Activated T-cell treated with anti-CD3 and anti-CD28 coated beads, Interleukin-2, amount 50 U/mL, for 24 hours (primary cell): ENCODE measurements around the gene WDR5.

Source experiments
- DNase-seq: peaks from one replicate; pipeline ENCODE4 v3.0.0-alpha.2; 2020
- H3K27ac Mint-ChIP-seq: 2 replicates; pipeline ENCODE4 v1.8.0; 2020; ENCODE audit warnings: mild to moderate bottlenecking, mixed read lengths
- H3K27me3 Mint-ChIP-seq: 2 replicates; pipeline ENCODE4 v1.8.0; 2020; ENCODE audit warnings: mixed read lengths
- H3K36me3 Mint-ChIP-seq: 2 replicates; pipeline ENCODE4 v1.8.0; 2020; ENCODE audit warnings: low read depth, mixed read lengths
- H3K4me1 Mint-ChIP-seq: 2 replicates; pipeline ENCODE4 v1.8.0; 2020; ENCODE audit warnings: low read depth, mixed read lengths
- H3K4me3 Mint-ChIP-seq: 2 replicates; pipeline ENCODE4 v1.8.0; 2020; ENCODE audit warnings: mild to moderate bottlenecking, moderate library complexity, mixed read lengths
- H3K9me3 Mint-ChIP-seq: 2 replicates; pipeline ENCODE4 v1.8.0; 2020; ENCODE audit warnings: mixed read lengths

WDR5 gene

GRCh38 chr9:134145262-134145661 lies 9.4 kb downstream of the WDR5 start:
- DNase-seq = no peak
- Mint-ChIP-seq H3K4me1 (peaks cover 2% of the 10 kb centered on the region), H3K4me3 (no peak overlapping the region), H3K27ac (no peak overlapping the region), H3K36me3 (peaks cover 89% of the 10 kb centered on the region), H3K9me3 (no peaks in the 10 kb centered on the region), H3K27me3 (no peaks in the 10 kb centered on the region)

- Mint-ChIP-seq H3K4me1 (no peaks in the 10 kb centered on the region), H3K9me3 (no peaks in the 10 kb centered on the region), H3K36me3 (peaks cover 89% of the 10 kb centered on the region), H3K4me3 (no peak overlapping the region), H3K27me3 (no peaks in the 10 kb centered on the region), H3K27ac (no peak overlapping the region)
- DNase-seq = no peak
Measured at GRCh38 chr9:134146774-134147493, 11.1 kb downstream of the WDR5 start.

- H3K4me3 Mint-ChIP-seq = no peak overlapping the region
- no peak for DNase-seq
- H3K27ac Mint-ChIP-seq = no peak overlapping the region
- no peaks in the 10 kb centered on the region for H3K27me3 Mint-ChIP-seq
- H3K36me3 Mint-ChIP-seq = peaks cover 94% of the 10 kb centered on the region
- H3K4me1 Mint-ChIP-seq = no peaks in the 10 kb centered on the region
- H3K9me3 Mint-ChIP-seq = no peaks in the 10 kb centered on the region
Measured at GRCh38 chr9:134149380-134149779, 13.5 kb downstream of the WDR5 start.

- no peaks in the 10 kb centered on the region for H3K4me1 Mint-ChIP-seq
- peaks cover 95% of the 10 kb centered on the region for H3K36me3 Mint-ChIP-seq
- H3K27ac Mint-ChIP-seq = no peak overlapping the region
- DNase-seq = no peak
- no peaks in the 10 kb centered on the region for H3K9me3 Mint-ChIP-seq
- H3K27me3 Mint-ChIP-seq = no peaks in the 10 kb centered on the region
- no peak overlapping the region for H3K4me3 Mint-ChIP-seq
Measured at GRCh38 chr9:134150557-134151214, 14.8 kb downstream of the WDR5 start.

GRCh38 chr9:134152022-134152448 lies 16.2 kb downstream of the WDR5 start:
- no peak for DNase-seq
- Mint-ChIP-seq H3K27ac (no peak overlapping the region), H3K4me1 (no peaks in the 10 kb centered on the region), H3K4me3 (no peak overlapping the region), H3K36me3 (peaks cover 99% of the 10 kb centered on the region), H3K27me3 (no peaks in the 10 kb centered on the region), H3K9me3 (no peaks in the 10 kb centered on the region)

- Mint-ChIP-seq H3K4me1 (no peaks in the 10 kb centered on the region), H3K27me3 (no peaks in the 10 kb centered on the region), H3K27ac (peak overlapping the region; percentile 18), H3K4me3 (no peak overlapping the region), H3K36me3 (peaks cover 98% of the 10 kb centered on the region), H3K9me3 (no peaks in the 10 kb centered on the region)
- no peak for DNase-seq
Measured at GRCh38 chr9:134152488-134152887, 16.6 kb downstream of the WDR5 start.

GRCh38 chr9:134153450-134153849 lies 17.6 kb downstream of the WDR5 start:
- H3K4me3 Mint-ChIP-seq = no peak overlapping the region
- no peaks in the 10 kb centered on the region for H3K4me1 Mint-ChIP-seq
- H3K27me3 Mint-ChIP-seq = no peaks in the 10 kb centered on the region
- DNase-seq = no peak
- H3K36me3 Mint-ChIP-seq = peaks cover 99% of the 10 kb centered on the region
- no peaks in the 10 kb centered on the region for H3K9me3 Mint-ChIP-seq
- no peak overlapping the region for H3K27ac Mint-ChIP-seq

GRCh38 chr9:134154262-134154701 lies 18.4 kb downstream of the WDR5 start:
- Mint-ChIP-seq H3K9me3 (no peaks in the 10 kb centered on the region), H3K4me1 (no peaks in the 10 kb centered on the region), H3K27me3 (no peaks in the 10 kb centered on the region), H3K4me3 (no peak overlapping the region), H3K36me3 (peaks cover 98% of the 10 kb centered on the region), H3K27ac (no peak overlapping the region)
- no peak for DNase-seq

- no peak overlapping the region for H3K4me3 Mint-ChIP-seq
- no peaks in the 10 kb centered on the region for H3K27me3 Mint-ChIP-seq
- no peaks in the 10 kb centered on the region for H3K9me3 Mint-ChIP-seq
- H3K4me1 Mint-ChIP-seq = no peaks in the 10 kb centered on the region
- DNase-seq = no peak
- H3K27ac Mint-ChIP-seq = no peak overlapping the region
- peaks cover 94% of the 10 kb centered on the region for H3K36me3 Mint-ChIP-seq
Measured at GRCh38 chr9:134155812-134156377, 20.0 kb downstream of the WDR5 start.

GRCh38 chr9:134156564-134157377 lies 20.9 kb downstream of the WDR5 start:
- Mint-ChIP-seq H3K4me1 (peaks cover 1% of the 10 kb centered on the region), H3K9me3 (no peaks in the 10 kb centered on the region), H3K4me3 (no peak overlapping the region), H3K36me3 (peaks cover 89% of the 10 kb centered on the region), H3K27me3 (no peaks in the 10 kb centered on the region), H3K27ac (no peak overlapping the region)
- DNase-seq = no peak

GRCh38 chr9:134157378-134157885 lies 21.6 kb downstream of the WDR5 start:
- peaks cover 6% of the 10 kb centered on the region for H3K4me1 Mint-ChIP-seq
- H3K27ac Mint-ChIP-seq = peak overlapping the region; percentile 68
- H3K9me3 Mint-ChIP-seq = no peaks in the 10 kb centered on the region
- no peaks in the 10 kb centered on the region for H3K27me3 Mint-ChIP-seq
- H3K36me3 Mint-ChIP-seq = peaks cover 85% of the 10 kb centered on the region
- DNase-seq = no peak
- H3K4me3 Mint-ChIP-seq = no peak overlapping the region

GRCh38 chr9:134158242-134158641 lies 22.4 kb downstream of the WDR5 start:
- Mint-ChIP-seq H3K4me3 (no peak overlapping the region), H3K4me1 (peaks cover 9% of the 10 kb centered on the region), H3K9me3 (no peaks in the 10 kb centered on the region), H3K36me3 (peaks cover 77% of the 10 kb centered on the region), H3K27ac (no peak overlapping the region), H3K27me3 (no peaks in the 10 kb centered on the region)
- DNase-seq = no peak

GRCh38 chr9:134158753-134159392 lies 23.0 kb downstream of the WDR5 start:
- Mint-ChIP-seq H3K4me3 (no peak overlapping the region), H3K27me3 (no peaks in the 10 kb centered on the region), H3K9me3 (no peaks in the 10 kb centered on the region), H3K4me1 (peaks cover 12% of the 10 kb centered on the region), H3K27ac (no peak overlapping the region), H3K36me3 (peaks cover 71% of the 10 kb centered on the region)
- no peak for DNase-seq
